Hypothalamus (tissue), 51 donors: ENCODE measurements around the gene UPK3BL1.
"Not testable (repeated sequence)": the region's sequence is repeated elsewhere in the genome, so short reads cannot be mapped to it uniquely, and the experiment has no call there.

Experiments used
- DNase-seq, 51 donors: peaks; one replicate each; lab custom pipeline; 2025; lab: John Stamatoyannopoulos, UW

Gene UPK3BL1

DNA sequence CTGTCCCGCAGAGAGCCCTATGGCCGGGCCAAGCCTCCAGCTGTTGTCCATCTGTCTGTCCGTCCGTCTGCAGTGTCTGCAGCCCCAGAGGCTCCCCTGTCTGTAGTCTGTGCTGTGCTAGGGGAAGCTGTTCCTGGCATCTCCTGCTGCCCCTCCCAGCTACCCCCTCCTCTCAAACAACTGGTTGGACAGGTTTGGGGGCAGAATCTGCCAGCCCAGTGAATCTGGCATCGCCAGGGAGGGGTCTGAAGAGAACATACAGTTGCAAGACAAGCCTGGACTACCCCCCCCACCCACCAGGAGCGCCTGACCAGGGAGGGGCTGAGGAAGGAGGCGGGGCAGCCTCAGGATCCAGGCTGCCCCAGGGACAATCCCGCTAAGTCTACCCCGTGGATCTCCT lies at the start of gene UPK3BL1:
Gene UPK3BL1 (minus strand): TSS at position 101 of the 400 bp plus-strand sequence. CDS start 50 bp downstream, at position 51.
- DNase-seq = not testable (repeated sequence)

- not testable (repeated sequence) for DNase-seq
Observed at GRCh38 chr7:102690602-102691001, 48.0 kb upstream of the UPK3BL1 start.

- not testable (repeated sequence) for DNase-seq
Observed at GRCh38 chr7:102689436-102690282, 47.1 kb upstream of the UPK3BL1 start.

DNA sequence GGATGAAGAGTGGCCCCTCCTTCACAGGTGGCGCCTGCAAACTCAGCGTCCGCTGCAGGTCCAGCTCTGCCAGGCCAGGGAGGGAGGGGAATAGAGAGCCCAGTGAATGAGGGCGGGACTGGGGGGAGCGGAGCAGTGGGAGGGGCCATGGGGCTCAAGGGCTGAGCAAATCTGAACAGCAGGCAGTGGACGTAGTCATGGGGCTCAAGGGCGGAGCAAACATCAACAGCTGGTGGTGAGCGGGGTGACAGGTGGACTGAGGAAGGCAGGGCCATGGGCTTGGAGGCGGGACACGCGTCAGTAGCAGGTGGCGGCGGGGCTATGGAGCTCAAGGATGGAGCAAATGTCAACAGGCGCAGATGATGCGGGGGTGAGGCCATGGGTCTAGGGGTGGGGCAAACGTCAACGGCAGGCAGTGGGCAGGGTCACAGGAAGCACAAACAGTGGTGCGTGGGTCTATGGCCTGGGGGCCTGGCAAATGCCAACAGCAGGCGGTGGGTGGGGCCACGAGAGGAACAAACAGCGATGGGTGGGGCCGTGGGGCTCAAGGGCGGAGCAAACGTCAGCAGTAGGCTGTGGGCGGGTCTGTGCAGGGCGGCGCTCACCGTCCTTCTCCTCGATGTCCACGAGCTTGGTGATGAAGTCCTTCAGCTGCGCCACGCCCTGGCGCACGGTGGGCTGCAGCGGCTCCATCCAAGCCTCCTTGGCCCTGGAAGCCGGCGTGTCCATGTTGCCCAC lies 45.9 kb upstream of the UPK3BL1 start:
- not testable (repeated sequence) for DNase-seq

GRCh38 chr7:102682560-102682959 lies 40.0 kb upstream of the UPK3BL1 start:
- DNase-seq = not testable (repeated sequence)

DNA sequence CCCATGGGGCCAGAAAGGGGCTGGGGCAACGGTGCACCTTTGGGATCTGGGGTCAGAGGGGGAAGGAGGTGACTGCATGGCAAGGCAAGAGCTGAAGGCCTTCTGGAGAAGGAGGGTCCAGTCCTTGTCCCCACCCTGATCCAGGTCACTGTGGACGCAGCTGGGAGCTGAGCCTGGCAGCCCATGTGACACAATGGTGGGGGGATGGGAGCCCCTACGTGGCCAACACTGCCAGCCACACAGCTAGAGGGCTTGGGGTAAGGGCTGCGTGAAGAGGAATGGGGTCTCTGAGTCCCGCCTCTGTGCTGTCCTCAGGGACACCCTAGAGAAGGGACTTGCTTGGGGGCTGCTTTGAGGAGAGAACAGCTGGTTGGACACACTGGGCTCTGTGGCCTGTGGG lies 38.2 kb upstream of the UPK3BL1 start:
- not testable (repeated sequence) for DNase-seq

DNA sequence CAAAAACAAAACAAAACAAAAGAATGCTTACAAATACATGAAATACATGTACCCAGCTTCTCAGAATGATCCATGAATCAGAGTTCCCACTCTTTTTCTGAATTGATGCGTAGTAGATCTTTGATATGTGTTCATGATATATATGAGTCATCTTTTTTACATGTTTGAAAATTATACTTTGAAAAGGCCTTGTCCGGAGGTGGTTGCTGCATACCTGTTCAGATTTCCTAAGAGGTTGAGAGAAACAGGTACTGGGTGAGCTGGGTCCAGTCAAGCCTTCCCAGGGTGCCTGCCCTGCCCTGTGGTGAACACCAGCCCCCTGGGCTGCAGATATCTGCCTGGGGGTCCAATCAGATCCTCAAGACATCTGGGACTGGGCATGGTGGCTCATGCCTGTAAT lies 33.0 kb upstream of the UPK3BL1 start:
- DNase-seq = not testable (repeated sequence)

DNA sequence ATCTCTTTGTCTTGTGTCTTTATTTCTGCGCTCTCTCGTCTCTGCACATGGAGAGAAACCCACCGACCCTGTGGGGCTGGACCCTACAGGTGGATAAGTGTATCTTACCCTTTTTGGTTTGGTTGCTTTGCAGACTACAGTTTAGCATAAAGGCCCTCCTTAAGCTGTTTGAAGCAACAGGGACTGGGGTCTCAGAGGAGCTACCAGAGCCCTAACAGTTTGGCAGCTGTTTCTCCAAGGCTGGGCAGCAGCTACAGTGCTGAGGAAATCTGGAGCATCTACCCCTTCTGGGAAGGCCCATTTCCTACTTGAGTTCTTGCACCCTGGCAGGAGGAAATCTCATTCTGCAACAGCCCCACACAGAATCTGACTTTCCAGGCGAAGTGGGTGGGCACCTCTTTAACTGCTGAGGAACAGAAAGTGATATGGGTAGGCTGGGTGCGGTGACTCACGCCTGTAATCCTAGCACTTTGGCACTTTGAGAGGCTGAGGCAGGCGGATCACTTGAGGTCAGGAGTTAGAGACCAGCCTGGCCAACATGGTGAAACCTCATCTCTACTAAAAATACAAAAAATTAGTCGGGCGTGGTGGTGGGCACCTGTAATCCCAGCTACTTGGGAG lies 31.0 kb upstream of the UPK3BL1 start:
- not testable (repeated sequence) for DNase-seq

- not testable (repeated sequence) for DNase-seq
Observed at GRCh38 chr7:102671956-102672307, 29.3 kb upstream of the UPK3BL1 start.

DNA sequence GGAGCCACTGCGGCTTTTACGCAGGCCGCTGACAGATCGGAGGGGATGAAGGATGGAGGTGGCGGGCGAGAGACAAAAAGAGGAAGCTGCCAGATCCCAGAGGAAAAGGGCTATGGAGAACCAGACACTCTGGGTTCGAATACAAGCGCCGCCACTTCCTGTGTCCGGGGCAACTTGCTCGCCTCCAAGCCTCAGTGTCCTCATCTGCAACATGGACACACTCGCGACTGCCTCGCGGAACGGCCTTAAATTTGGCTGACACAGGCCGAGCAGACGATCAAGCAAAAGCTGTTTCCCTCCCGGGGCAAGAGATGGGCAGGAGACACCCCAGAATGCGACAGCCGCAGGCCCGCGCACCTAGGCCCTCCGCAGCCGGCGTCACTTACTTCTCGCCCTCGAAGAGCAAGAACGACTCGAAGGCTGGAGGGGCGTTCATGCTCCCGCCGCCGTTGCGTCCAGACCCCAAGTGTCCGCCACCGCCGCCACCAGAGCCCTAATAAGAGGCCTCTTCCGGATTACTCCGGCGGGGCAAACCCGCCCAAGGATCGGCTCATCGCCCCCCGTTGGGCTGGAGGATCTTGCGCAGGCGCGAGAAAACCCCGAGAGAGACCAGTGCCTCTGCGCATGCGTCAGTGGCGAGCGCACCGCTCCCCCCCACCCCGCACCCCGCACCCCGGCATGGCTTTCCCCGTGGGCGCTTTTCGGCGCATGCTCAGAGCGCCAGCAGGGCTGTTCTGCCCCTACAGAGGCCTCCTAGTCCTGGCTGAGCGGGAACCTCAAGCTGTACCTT lies 28.8 kb upstream of the UPK3BL1 start, which contains the start of gene POLR2J2:
Gene POLR2J2 (minus strand): TSS at position 498 of the 790 bp plus-strand sequence. CDS start 62 bp downstream, at position 436.
- not testable (repeated sequence) for DNase-seq

DNA sequence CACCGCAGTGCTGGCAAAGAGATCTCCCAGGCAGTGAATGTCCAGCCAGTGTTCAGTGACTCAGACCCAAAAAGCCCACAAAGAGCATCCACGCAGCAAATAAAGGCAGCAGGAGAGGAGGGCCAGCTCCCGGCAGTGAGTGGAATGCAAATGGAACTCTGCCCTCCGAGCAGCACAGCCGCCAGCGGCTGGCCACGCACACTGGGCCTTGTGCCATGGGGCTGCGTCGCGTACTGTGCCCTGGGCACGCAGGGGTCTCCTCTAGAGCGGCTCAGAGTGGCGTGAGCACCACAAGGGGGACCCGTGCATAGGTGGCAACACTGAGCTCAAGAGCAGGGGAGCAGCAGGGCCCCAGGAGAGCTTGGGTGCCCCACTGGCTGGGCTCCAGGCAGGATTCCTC lies 24.9 kb upstream of the UPK3BL1 start:
- not testable (repeated sequence) for DNase-seq

DNA sequence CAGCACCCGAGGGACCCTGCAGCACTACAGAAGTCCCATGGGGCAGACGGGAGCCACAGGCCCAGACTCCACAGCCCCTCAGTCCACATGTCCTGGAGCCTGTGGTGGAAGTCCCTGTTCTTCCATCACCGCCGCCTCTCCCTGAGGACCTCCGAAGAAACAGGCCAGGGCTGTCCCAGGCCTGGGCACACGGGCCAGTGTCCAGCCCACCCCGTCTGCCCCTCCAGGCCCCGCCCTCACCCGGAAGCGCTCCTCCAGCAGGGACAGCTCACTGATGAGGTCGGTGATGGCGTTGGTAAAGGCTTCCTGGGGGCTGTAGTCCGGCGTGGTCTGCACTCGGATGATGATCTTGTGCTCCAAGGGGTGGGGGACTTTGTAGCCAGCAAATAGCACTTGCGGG lies 24.3 kb upstream of the UPK3BL1 start:
- not testable (repeated sequence) for DNase-seq

DNA sequence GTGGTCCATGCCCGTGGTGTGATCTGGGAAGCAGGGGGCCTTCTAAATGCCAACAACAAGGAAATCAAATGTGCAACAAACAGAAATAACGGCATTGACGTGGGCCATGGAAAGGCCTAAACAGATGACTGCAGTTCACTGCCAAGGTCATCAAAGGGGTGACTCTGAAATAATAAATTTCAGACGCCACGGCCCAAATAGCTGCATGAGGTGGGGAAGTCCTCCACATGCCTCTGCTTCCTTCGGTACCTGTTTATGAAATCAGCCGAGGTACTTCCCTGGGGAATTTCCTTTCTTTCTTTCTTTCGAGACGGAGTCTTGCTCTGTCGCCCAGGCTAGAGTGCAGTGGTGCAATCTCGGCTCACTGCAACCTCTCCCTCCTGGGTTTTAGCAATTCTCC lies 22.2 kb upstream of the UPK3BL1 start:
- DNase-seq = not testable (repeated sequence)

DNA sequence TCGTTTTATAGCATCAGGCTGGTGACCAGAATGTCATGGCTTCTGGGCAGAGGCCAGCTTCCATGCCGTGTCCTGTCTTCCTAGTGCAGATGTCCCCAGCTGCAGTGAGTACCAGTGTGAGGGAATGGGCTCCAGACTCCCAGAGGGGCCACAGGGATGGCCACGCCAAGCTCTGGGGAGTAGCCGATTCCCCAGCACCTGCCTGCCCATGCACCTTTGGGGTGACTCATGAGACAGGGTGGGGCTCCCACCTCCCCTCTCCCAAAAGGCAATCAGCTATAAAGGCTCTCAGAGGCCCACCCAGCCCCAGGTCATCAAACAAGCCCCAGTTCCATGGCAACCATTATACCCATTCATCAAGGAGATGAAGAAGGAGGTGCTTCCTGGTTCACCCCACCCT lies 7.3 kb upstream of the UPK3BL1 start, which contains the start of gene SPDYE2B:
Gene SPDYE2B (plus strand): TSS at position 396 of the 400 bp plus-strand sequence. CDS start 2,030 bp downstream, outside the sequence.
- not testable (repeated sequence) for DNase-seq

DNA sequence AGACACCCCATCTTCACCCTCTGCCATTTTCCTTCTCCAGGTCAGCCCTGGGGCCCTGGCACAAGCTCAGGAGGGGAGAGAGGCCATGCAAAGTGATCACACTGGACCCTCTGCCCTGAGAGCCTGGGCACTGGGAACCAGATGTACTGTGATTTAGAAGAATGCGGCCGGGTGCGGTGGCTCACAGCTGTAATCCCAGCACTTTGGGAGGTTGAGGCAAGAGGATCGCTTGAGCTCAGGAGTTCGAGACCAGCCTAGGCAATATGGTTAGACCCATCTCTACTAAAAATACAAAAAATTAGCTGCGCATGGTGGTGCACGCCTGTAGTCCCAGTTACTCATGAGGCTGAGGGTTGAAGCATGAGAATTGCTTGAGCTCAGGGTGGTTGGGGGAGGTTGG lies 5.2 kb upstream of the UPK3BL1 start:
- DNase-seq = not testable (repeated sequence)

- DNase-seq = not testable (repeated sequence)
Observed at GRCh38 chr7:102643404-102643803, 813 bp upstream of the UPK3BL1 start.

- not testable (repeated sequence) for DNase-seq
Observed at GRCh38 chr7:102638848-102639247, 3.7 kb downstream of the UPK3BL1 start.

- not testable (repeated sequence) for DNase-seq
Observed at GRCh38 chr7:102636956-102637355, 5.6 kb downstream of the UPK3BL1 start.

DNA sequence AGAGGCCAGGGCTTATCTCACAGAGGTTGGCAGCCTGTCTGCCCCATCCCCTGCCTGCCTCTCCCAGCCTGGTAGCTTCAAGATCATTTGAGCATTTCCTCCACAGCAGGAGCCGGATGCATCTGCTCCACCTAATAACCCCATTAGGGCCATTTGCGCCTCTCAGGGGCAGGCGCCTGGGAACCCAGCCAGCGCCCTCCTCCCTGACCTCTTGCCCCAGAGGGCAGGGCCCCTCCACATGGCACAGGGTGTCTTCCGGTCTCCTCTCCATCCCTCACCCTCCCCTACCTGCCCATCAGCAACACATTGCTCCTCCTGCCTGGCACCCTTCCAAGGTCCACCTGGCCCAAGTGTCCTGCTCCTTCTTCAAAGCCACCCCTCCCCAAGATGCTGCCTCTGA lies 7.2 kb downstream of the UPK3BL1 start:
- DNase-seq = not testable (repeated sequence)

DNA sequence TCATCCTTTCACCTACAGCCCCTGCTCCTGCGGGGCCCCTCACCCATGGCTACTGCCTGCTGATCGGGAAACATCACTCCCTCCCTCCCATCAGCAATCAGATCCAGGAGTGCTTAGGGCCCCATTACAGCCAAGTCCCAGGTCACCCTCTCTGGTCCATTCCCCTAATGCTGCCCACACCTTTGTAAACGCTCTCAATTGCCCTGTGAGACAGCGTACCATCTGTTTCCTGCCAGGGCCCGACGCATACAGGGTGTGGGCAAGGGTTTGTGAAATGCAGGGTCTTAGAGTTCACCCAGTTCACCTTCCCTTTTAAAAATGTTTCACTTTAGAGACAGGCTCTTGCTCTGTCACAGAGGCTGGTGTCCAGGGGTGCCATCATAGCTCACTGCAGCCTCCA lies 8.3 kb downstream of the UPK3BL1 start:
- not testable (repeated sequence) for DNase-seq
